Endothelial cell of umbilical vein (primary cell): ENCODE measurements around the gene FMNL3. TPM values are rescaled to one million over a fixed set of nuclear protein-coding genes. Genes with fewer than 3 reads are reported as not detected.
A peak's percentile ranks its signal among the peaks of the same experiment; 100 is the strongest.

Experiments used
- BruUV-seq: library from RNA; stranded (reverse); fragments of 400-500 nt; replicated peaks from 2 replicates; lab custom pipeline; 2021; lab: Mats Ljungman, UMichigan
- CTCF ChIA-PET: fragments of 300-600, 350-600 bp; sonication (Branson Sonifier 250); formaldehyde crosslinking; loops from one replicate; lab custom pipeline; 2021; ENCODE audit warnings: antibody characterized with exemption, inconsistent platforms; lab: Charles Lee
- POLR2A ChIA-PET: fragments of 300-600, 350-600 bp; sonication (Branson Sonifier 250); formaldehyde crosslinking; loops from one replicate; lab custom pipeline; 2021; ENCODE audit warnings: antibody characterized with exemption, inconsistent platforms; lab: Charles Lee
- DNase-seq: peaks from one replicate; pipeline ENCODE4 v3.0.0-alpha.2; 2011; ENCODE audit warnings: low read depth, low spot score
- FAIRE-seq: peaks from 2 replicates; lab custom pipeline; 2011; peaks lifted over from hg19 to GRCh38; lab: Jason Lieb, UNC
- H2AFZ ChIP-seq: 2 replicates; pipeline ENCODE4 v1.6.0; 2012; ENCODE audit warnings: low read depth, low read length, control low read depth, inconsistent platforms
- H3K27ac ChIP-seq: 2 replicates; pipeline ENCODE4 v1.5.1; 2011; ENCODE audit warnings: low read depth, mild to moderate bottlenecking, control low read depth, low read length, moderate library complexity; ENCODE audit not compliant: insufficient read depth
- H3K27me3 ChIP-seq, 2 experiments: 2 replicates each; pipeline versions ENCODE4 v1.6.0 to v1.6.1; 2011; ENCODE audit warnings: low read length in 2 of 2, mixed read lengths in 1 of 2; ENCODE audit not compliant: control insufficient read depth in 2 of 2, insufficient read depth in 2 of 2
- H3K36me3 ChIP-seq, 2 experiments: 2 replicates in 1 of 2; 3 replicates in 1 of 2; pipeline ENCODE4 v1.5.1; 2011; ENCODE audit warnings: low read length in 2 of 2, mild to moderate bottlenecking in 1 of 2, moderate library complexity in 1 of 2; ENCODE audit not compliant: control insufficient read depth in 2 of 2, insufficient read depth in 2 of 2; ENCODE audit errors: extremely low read depth in 1 of 2
- H3K4me1 ChIP-seq: 3 replicates; pipeline ENCODE4 v1.5.1; 2011; ENCODE audit warnings: mild to moderate bottlenecking, low read length; ENCODE audit not compliant: control insufficient read depth, insufficient read depth; ENCODE audit errors: extremely low read depth
- H3K4me2 ChIP-seq: 2 replicates; pipeline ENCODE4 v1.6.1; 2011; ENCODE audit warnings: low read length, control low read depth, mixed read lengths; ENCODE audit not compliant: insufficient read depth
- H3K4me3 ChIP-seq, 3 experiments: fragments of 200-600 bp in 1 of 3; sonication (generic), shearing (Covaris generic) in 1 of 3; replicated peaks in 1 of 3; 2 replicates each; pipeline ENCODE4 v1.5.1; 2011 to 2016; ENCODE audit warnings: control low read depth in 3 of 3, low read length in 3 of 3, mild to moderate bottlenecking in 2 of 3, inconsistent platforms in 1 of 3, low read depth in 1 of 3, moderate library complexity in 1 of 3; ENCODE audit not compliant: insufficient read depth in 1 of 3
- H3K79me2 ChIP-seq: 2 replicates; pipeline ENCODE4 v1.6.0; 2012; ENCODE audit warnings: low read length, inconsistent platforms; ENCODE audit not compliant: control insufficient read depth, insufficient read depth
- H3K9ac ChIP-seq: replicated peaks from 2 replicates; pipeline ENCODE3; 2011; ENCODE audit warnings: low read length, control low read depth; ENCODE audit not compliant: insufficient read depth; ENCODE audit errors: extremely low read depth
- H3K9me1 ChIP-seq: replicated peaks from 3 replicates; pipeline ENCODE4 v1.6.0; 2011; ENCODE audit warnings: mild to moderate bottlenecking, low read length; ENCODE audit not compliant: control insufficient read depth, insufficient read depth; ENCODE audit errors: extremely low read depth
- H3K9me3 ChIP-seq: replicated peaks from 2 replicates; pipeline ENCODE4 v1.5.1; 2012; ENCODE audit warnings: low read length, inconsistent platforms; ENCODE audit not compliant: control insufficient read depth, insufficient read depth
- H4K20me1 ChIP-seq: replicated peaks from 2 replicates; pipeline ENCODE3; 2011; ENCODE audit warnings: mild to moderate bottlenecking, low read length; ENCODE audit not compliant: control insufficient read depth, insufficient read depth; ENCODE audit errors: extremely low read depth
- EZH2 ChIP-seq: IDR thresholded peaks from 2 replicates; pipeline ENCODE4 v1.6.1; 2012; ENCODE audit warnings: borderline replicate concordance, low read depth, mild to moderate bottlenecking, moderate library complexity, low read length, inconsistent platforms; ENCODE audit not compliant: severe bottlenecking
- JUN ChIP-seq: IDR thresholded peaks from 2 replicates; pipeline ENCODE4 v1.6.1; 2011; ENCODE audit warnings: borderline replicate concordance, low read depth; ENCODE audit not compliant: insufficient read length, insufficient read depth
- POLR2A ChIP-seq: IDR thresholded peaks from 2 replicates; pipeline ENCODE4 v1.6.1; 2012; ENCODE audit warnings: low read depth, mild to moderate bottlenecking, control low read depth, low read length
- dilution Hi-C: fragments of 300-500 bp; cut with MboI; formaldehyde crosslinking; loops from one replicate; pipeline ENCODE4 v1.15.0; 2019; ENCODE audit warnings: low sequenced_read_pairs; ENCODE audit not compliant: extremely low pct_ligation_motif_present
- intact Hi-C: fragments of 100-400 bp; cut with micrococcal nuclease; formaldehyde crosslinking; loops from one replicate; pipeline ENCODE4 v1.10.0; 2022
- polyA plus RNA-seq, 4 experiments: library from polyadenylated mRNA; depleted of rRNA in 3 of 4; stranded (reverse) in 3 of 4; unstranded in 1 of 4; fragments of >200 nt; gene quantifications; 2 replicates each; pipeline versions ENCODE4 v1.2.1 to v1.2.3, GENCODE V29; 2011 to 2012; ENCODE audit warnings: missing spikeins in 1 of 4
- total RNA-seq: library from RNA; stranded (reverse); gene quantifications from 2 replicates; pipeline ENCODE4 v1.2.3, GENCODE V29; 2021

The FMNL3 gene
- total and polyA plus RNA-seq, 2 donors (not counting 3 experiments of a cell fraction or from before 2014, with no cell fraction given) = 35.1 to 93.3 TPM

- H3K9ac ChIP-seq = no peak overlapping the region
- no peaks in the 10 kb centered on the region for H3K27me3 ChIP-seq
- H3K4me3 ChIP-seq = no peak overlapping the region
- DNase-seq (no peak), FAIRE-seq (no peak)
- CTCF ChIA-PET = interaction anchor here (0.5 to 4.1 kb wide), 3 partner anchors 12 to 361 kb away, joined by 3 to 32 read pairs (median 8); no protein-coding TSS in a partner anchor
- dilution Hi-C loops = no loop called here
- intact Hi-C loops = no loop called here
- peaks cover 47% of the 10 kb centered on the region for H3K4me1 ChIP-seq
- no peak overlapping the region for H3K4me2 ChIP-seq
- H3K9me1 ChIP-seq = no peaks in the 10 kb centered on the region
- no TSS peak for BruUV-seq
- H3K9me3 ChIP-seq = no peaks in the 10 kb centered on the region
- H3K27ac ChIP-seq = peak overlapping the region; percentile 100
- TF ChIP-seq POLR2A (no peak), JUN (no peak)
- peaks cover 11% of the 10 kb centered on the region for H3K79me2 ChIP-seq
- H4K20me1 ChIP-seq = no peaks in the 10 kb centered on the region
- POLR2A ChIA-PET = no interaction called here
- H3K36me3 ChIP-seq = peaks cover 14 to 39% of the 10 kb centered on the region in 2 experiments
- no peak overlapping the region for H2AFZ ChIP-seq
Measured at GRCh38 chr12:49661191-49661590, 46.0 kb downstream of the FMNL3 start.

DNA sequence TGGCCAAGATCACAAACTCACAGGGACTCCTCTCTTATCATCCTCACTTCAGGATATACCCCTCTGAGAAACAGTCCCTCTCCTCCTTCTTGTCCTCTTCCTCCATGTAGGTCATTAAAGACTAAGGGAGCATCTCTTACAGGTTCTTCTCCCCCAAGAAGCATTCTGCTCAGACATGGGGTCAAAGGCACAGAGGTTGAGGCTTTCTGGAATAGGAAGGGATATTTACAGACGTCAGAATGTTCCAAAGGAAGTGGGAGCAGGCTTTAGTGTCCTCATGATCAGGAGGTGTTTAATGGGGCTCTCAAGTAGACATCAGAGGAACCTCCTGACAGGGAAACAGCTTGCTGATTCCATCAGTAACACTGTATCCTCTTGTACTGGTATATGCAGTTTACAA, 47.5 kb downstream of the FMNL3 start:
- FAIRE-seq (no peak), DNase-seq (no peak)
- Histone ChIP-seq H3K4me2 (no peak overlapping the region), H3K27ac (no peak overlapping the region), H3K9me3 (no peaks in the 10 kb centered on the region), H3K4me1 (peaks cover 51% of the 10 kb centered on the region), H3K79me2 (peaks cover 11% of the 10 kb centered on the region), H2AFZ (no peak overlapping the region), H3K9ac (no peak overlapping the region), H3K4me3 (no peak overlapping the region), H3K9me1 (no peaks in the 10 kb centered on the region), H4K20me1 (no peaks in the 10 kb centered on the region), H3K36me3 (peaks cover 14 to 38% of the 10 kb centered on the region in 2 experiments), H3K27me3 (no peaks in the 10 kb centered on the region)
- TF ChIP-seq JUN (no peak), EZH2 (no peak)
- POLR2A ChIA-PET = no interaction called here
- intact Hi-C loops (no loop called here), dilution Hi-C loops (no loop called here)
- CTCF ChIA-PET = interaction anchor here (2.0 kb wide), 1 partner anchor 14 kb away, joined by 8 read pairs; no protein-coding TSS in a partner anchor
- BruUV-seq = no TSS peak
